Measurements from ENCODE around the gene CHCT1.
"Not testable (repeated sequence)": the region's sequence is repeated elsewhere in the genome, so short reads cannot be mapped to it uniquely, and the experiment has no call there.

Gene CHCT1

GRCh38 chr17:60433021-60433997, 11.0 kb downstream of the CHCT1 start:
- not testable (repeated sequence) for DNase-seq

GRCh38 chr17:60435244-60436167, 13.2 kb downstream of the CHCT1 start:
- WGBS (ENCODE audit: extremely low coverage, insufficient coverage, insufficient read length) = no CpG with 5 or more reads among the region's 28 CpGs
- no peaks in the 10 kb centered on the region for H3K79me1 ChIP-seq (ENCODE audit: low read length)

More at GRCh38 chr17:60433021-60433997, 11.0 kb downstream of the CHCT1 start:
- H3K79me2 ChIP-seq (ENCODE audit: control insufficient read depth, insufficient read depth, low read length, poor library complexity); H3K18ac ChIP-seq (ENCODE audit: low read length); H2AFZ ChIP-seq (ENCODE audit: insufficient read depth, low read length, poor library complexity); H4K12ac ChIP-seq (ENCODE audit: low read depth, low read length); H2BK12ac ChIP-seq (ENCODE audit: low read length); H3K23ac ChIP-seq (ENCODE audit: low read length); H4K91ac ChIP-seq (ENCODE audit: low read depth, low read length); H3K9ac ChIP-seq (ENCODE audit: low read length); H3K27me3 ChIP-seq (ENCODE audit: insufficient read depth, low read length); H3K14ac ChIP-seq (ENCODE audit: low read length); H3K4me3 ChIP-seq (ENCODE audit: low read depth, low read length); H3K4me1 ChIP-seq (ENCODE audit: control insufficient read depth in 1 of 2, insufficient read depth in 2 of 2, low read length in 2 of 2); H3K36me3 ChIP-seq (ENCODE audit: control insufficient read depth in 1 of 2, insufficient read depth in 2 of 2, low read length in 2 of 2); H2BK120ac ChIP-seq (ENCODE audit: insufficient read depth, low read length, poor library complexity); H3K4ac ChIP-seq (ENCODE audit: low read depth, low read length); H2BK5ac ChIP-seq (ENCODE audit: low read depth, low read length, poor library complexity); H3K9me3 ChIP-seq (ENCODE audit: insufficient read depth, low read depth, low read length); H3K79me1 ChIP-seq (ENCODE audit: low read length); H4K8ac ChIP-seq (ENCODE audit: low read depth, low read length); H3K4me2 ChIP-seq (ENCODE audit: low read length); H3K27ac ChIP-seq (ENCODE audit: low read depth, low read length); H2AK5ac ChIP-seq (ENCODE audit: low read length): not testable (repeated sequence)
- no CpG with 5 or more reads among the region's 4 CpGs for WGBS (ENCODE audit: extremely low coverage, insufficient coverage, insufficient read length)

GRCh38 chr17:60436676-60437075, 14.4 kb downstream of the CHCT1 start:
- Histone ChIP-seq H4K8ac (ENCODE audit: low read depth, low read length) (no peak overlapping the region), H3K4ac (ENCODE audit: low read depth, low read length) (no peak overlapping the region), H3K14ac (ENCODE audit: low read length) (no peak overlapping the region), H2BK5ac (ENCODE audit: low read depth, low read length, poor library complexity) (no peak overlapping the region), H2BK12ac (ENCODE audit: low read length) (no peak overlapping the region), H3K36me3 (ENCODE audit: control insufficient read depth in 1 of 2, insufficient read depth in 2 of 2, low read length in 2 of 2) (no peaks in the 10 kb centered on the region), H3K79me1 (ENCODE audit: low read length) (no peaks in the 10 kb centered on the region), H3K79me2 (ENCODE audit: control insufficient read depth, insufficient read depth, low read length, poor library complexity) (no peaks in the 10 kb centered on the region), H3K4me3 (ENCODE audit: low read depth, low read length) (no peak overlapping the region), H3K4me2 (ENCODE audit: low read length) (no peak overlapping the region), H3K9ac (ENCODE audit: low read length) (no peak overlapping the region), H4K91ac (ENCODE audit: low read depth, low read length) (no peak overlapping the region), H3K18ac (ENCODE audit: low read length) (no peak overlapping the region), H4K12ac (ENCODE audit: low read depth, low read length) (no peak overlapping the region), H3K27ac (ENCODE audit: low read depth, low read length) (no peak overlapping the region), H3K23ac (ENCODE audit: low read length) (no peak overlapping the region), H2AFZ (ENCODE audit: insufficient read depth, low read length, poor library complexity) (no peak overlapping the region), H2AK5ac (ENCODE audit: low read length) (no peak overlapping the region), H3K4me1 (ENCODE audit: control insufficient read depth in 1 of 2, insufficient read depth in 2 of 2, low read length in 2 of 2) (no peaks in the 10 kb centered on the region), H2BK120ac (ENCODE audit: insufficient read depth, low read length, poor library complexity) (no peak overlapping the region), H3K9me3 (ENCODE audit: insufficient read depth, low read depth, low read length) (peaks cover 6% of the 10 kb centered on the region), H3K27me3 (ENCODE audit: insufficient read depth, low read length) (no peaks in the 10 kb centered on the region)
- no peak for DNase-seq
- no CpG with 5 or more reads among the region's 5 CpGs for WGBS (ENCODE audit: extremely low coverage, insufficient coverage, insufficient read length)

More at GRCh38 chr17:60435244-60436167, 13.2 kb downstream of the CHCT1 start:
- Histone ChIP-seq H3K14ac (ENCODE audit: low read length) (no peak overlapping the region), H2BK120ac (ENCODE audit: insufficient read depth, low read length, poor library complexity) (no peak overlapping the region), H3K9ac (ENCODE audit: low read length) (no peak overlapping the region), H3K4me1 (ENCODE audit: control insufficient read depth in 1 of 2, insufficient read depth in 2 of 2, low read length in 2 of 2) (no peaks in the 10 kb centered on the region), H3K9me3 (ENCODE audit: insufficient read depth, low read depth, low read length) (peaks cover 8% of the 10 kb centered on the region), H3K27ac (ENCODE audit: low read depth, low read length) (no peak overlapping the region), H3K18ac (ENCODE audit: low read length) (no peak overlapping the region), H3K36me3 (ENCODE audit: control insufficient read depth in 1 of 2, insufficient read depth in 2 of 2, low read length in 2 of 2) (no peaks in the 10 kb centered on the region), H4K91ac (ENCODE audit: low read depth, low read length) (no peak overlapping the region), H4K12ac (ENCODE audit: low read depth, low read length) (no peak overlapping the region), H3K79me2 (ENCODE audit: control insufficient read depth, insufficient read depth, low read length, poor library complexity) (no peaks in the 10 kb centered on the region), H3K4ac (ENCODE audit: low read depth, low read length) (no peak overlapping the region), H4K8ac (ENCODE audit: low read depth, low read length) (no peak overlapping the region), H3K4me3 (ENCODE audit: low read depth, low read length) (no peak overlapping the region), H2BK12ac (ENCODE audit: low read length) (no peak overlapping the region), H2AK5ac (ENCODE audit: low read length) (no peak overlapping the region), H2BK5ac (ENCODE audit: low read depth, low read length, poor library complexity) (no peak overlapping the region), H3K4me2 (ENCODE audit: low read length) (no peak overlapping the region), H3K27me3 (ENCODE audit: insufficient read depth, low read length) (no peaks in the 10 kb centered on the region), H3K23ac (ENCODE audit: low read length) (no peak overlapping the region), H2AFZ (ENCODE audit: insufficient read depth, low read length, poor library complexity) (peak overlapping the region; percentile 61)
- DNase-seq = peak; percentile 67 to 97

GRCh38 chr17:60439501-60439900, 17.2 kb downstream of the CHCT1 start:
- peak; percentile 15 to 81 for DNase-seq
- no peaks in the 10 kb centered on the region for H3K27me3 ChIP-seq (ENCODE audit: insufficient read depth, low read length)

More at GRCh38 chr17:60439501-60439900, 17.2 kb downstream of the CHCT1 start:
- Histone ChIP-seq H2BK120ac (ENCODE audit: insufficient read depth, low read length, poor library complexity) (no peak overlapping the region), H3K4me2 (ENCODE audit: low read length) (no peak overlapping the region), H3K4ac (ENCODE audit: low read depth, low read length) (no peak overlapping the region), H3K27ac (ENCODE audit: low read depth, low read length) (no peak overlapping the region), H4K12ac (ENCODE audit: low read depth, low read length) (no peak overlapping the region), H3K23ac (ENCODE audit: low read length) (no peak overlapping the region), H2BK12ac (ENCODE audit: low read length) (no peak overlapping the region), H3K14ac (ENCODE audit: low read length) (no peak overlapping the region), H4K91ac (ENCODE audit: low read depth, low read length) (no peak overlapping the region), H3K79me1 (ENCODE audit: low read length) (no peaks in the 10 kb centered on the region), H2BK5ac (ENCODE audit: low read depth, low read length, poor library complexity) (no peak overlapping the region), H3K4me3 (ENCODE audit: low read depth, low read length) (no peak overlapping the region), H3K9me3 (ENCODE audit: insufficient read depth, low read depth, low read length) (no peaks in the 10 kb centered on the region), H3K9ac (ENCODE audit: low read length) (no peak overlapping the region), H3K18ac (ENCODE audit: low read length) (no peak overlapping the region), H3K36me3 (ENCODE audit: control insufficient read depth in 1 of 2, insufficient read depth in 2 of 2, low read length in 2 of 2) (peaks cover 0 to 1% of the 10 kb centered on the region in 2 experiments), H3K4me1 (ENCODE audit: control insufficient read depth in 1 of 2, insufficient read depth in 2 of 2, low read length in 2 of 2) (no peaks in the 10 kb centered on the region), H4K8ac (ENCODE audit: low read depth, low read length) (no peak overlapping the region), H3K79me2 (ENCODE audit: control insufficient read depth, insufficient read depth, low read length, poor library complexity) (no peaks in the 10 kb centered on the region), H2AK5ac (ENCODE audit: low read length) (no peak overlapping the region), H2AFZ (ENCODE audit: insufficient read depth, low read length, poor library complexity) (no peak overlapping the region)
- no CpG with 5 or more reads among the region's 2 CpGs for whole genome bisulfite sequencing (ENCODE audit: extremely low coverage, insufficient coverage, insufficient read length)
